Ishikawa (cell line): ENCODE measurements around the gene TBC1D17.
A peak's percentile ranks its signal among the peaks of the same experiment; 100 is the strongest.

Source experiments
- MAX ChIP-seq: IDR thresholded peaks from 2 replicates; pipeline ENCODE4 v1.6.1; 2012
- RAD21 ChIP-seq: IDR thresholded peaks from 2 replicates; pipeline ENCODE4 v1.6.1; 2012; ENCODE audit warnings: low read depth
- TCF12 ChIP-seq: IDR thresholded peaks from 2 replicates; pipeline ENCODE4 v1.6.1; 2012; ENCODE audit warnings: low read depth

Gene TBC1D17

DNA sequence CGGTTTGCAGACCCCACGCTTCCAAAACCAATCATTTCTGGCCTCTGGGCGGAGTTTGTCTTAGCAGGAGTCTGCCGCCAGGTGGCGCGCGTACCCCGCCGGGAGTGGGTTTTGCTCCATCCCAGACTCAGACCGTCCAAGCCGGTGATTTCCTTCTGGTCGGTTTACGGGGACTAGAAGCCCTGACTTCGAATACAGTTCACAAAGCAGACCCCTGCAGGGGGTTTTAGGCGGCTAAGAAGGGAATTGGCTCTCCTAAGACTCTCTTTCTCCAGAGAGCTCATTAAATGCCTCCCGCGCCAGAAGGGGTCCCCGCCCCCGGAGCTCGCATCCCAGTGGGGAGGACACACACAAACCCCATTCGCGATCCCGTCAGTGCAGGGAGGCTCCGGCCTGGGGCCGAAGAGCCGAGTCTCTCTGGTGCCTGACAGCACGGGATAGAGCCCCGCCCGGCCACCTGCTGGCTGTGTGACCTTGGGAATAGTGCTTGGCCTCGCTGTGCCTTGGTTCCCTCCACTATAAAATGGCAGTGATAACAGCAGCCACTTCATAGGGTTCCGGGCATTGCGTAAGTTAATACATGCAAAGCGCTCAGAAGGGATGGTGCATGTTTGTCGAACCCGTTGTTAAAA is 60.4 kb downstream of the TBC1D17 start:
- TF ChIP-seq RAD21 (peak; percentile 97), TCF12 (peak; percentile 28; the same call in 1 of the 2 replicates), MAX (no peak)
